Transverse colon (tissue), 4 donors: ENCODE results near the gene LMNA. TPM values are rescaled to one million over a fixed set of nuclear protein-coding genes. Genes with fewer than 3 reads are reported as not detected.
"Not testable (repeated sequence)": the region's sequence is repeated elsewhere in the genome, so short reads cannot be mapped to it uniquely, and the experiment has no call there.

Experiments used
- DNase-seq: peaks from one replicate; pipeline ENCODE4 v3.0.0-alpha.2; 2019
- H3K27ac ChIP-seq, 4 donors: fragments of 200-600 bp; sonication (generic); 2 replicates each; pipeline ENCODE4 v1.5.1; 2016 to 2018; ENCODE audit warnings: inconsistent platforms in 4 of 4
- H3K27me3 ChIP-seq: fragments of 200-600 bp; sonication (generic); 2 replicates; pipeline ENCODE4 v1.5.1; 2017; ENCODE audit warnings: inconsistent platforms
- H3K36me3 ChIP-seq, 4 donors: fragments of 200-600 bp; sonication (generic); 2 replicates each; pipeline ENCODE4 v1.5.1; 2017 to 2019; ENCODE audit warnings: inconsistent platforms in 4 of 4
- H3K4me1 ChIP-seq, 4 donors: fragments of 200-600 bp; sonication (generic); 2 replicates each; pipeline ENCODE4 v1.5.1; 2017 to 2020; ENCODE audit warnings: inconsistent platforms in 4 of 4
- H3K4me3 ChIP-seq, 4 donors: fragments of 200-600 bp; sonication (generic); 1 replicate in 1 of 4; 2 replicates in 3 of 4; pipeline versions ENCODE4 v1.5.1 to v1.6.1; 2017 to 2019; ENCODE audit warnings: inconsistent platforms in 4 of 4
- H3K9me3 ChIP-seq, 2 donors: fragments of 200-600 bp; sonication (generic); 2 replicates each; pipeline ENCODE4 v1.5.1; 2017 to 2019; ENCODE audit warnings: inconsistent platforms in 2 of 2
- WGBS, 2 donors: methylation state at CpG; one replicate each; pipeline ENCODE4 v1.1.5; 2018; ENCODE audit warnings: low coverage in 1 of 2; 5-methylcytosine and 5-hydroxymethylcytosine counted together
- in situ Hi-C, 4 donors: fragments of 200-750 bp; cut with MboI; loops; one replicate each; pipeline versions ENCODE4 v1.15.0 to v1.15.1; 2017; ENCODE audit warnings: low sequenced_read_pairs in 3 of 4, low pct_ligation_motif_present in 1 of 4, low pct_unique_long_range_greater_than_20kb in 1 of 4
- intact Hi-C: fragments of 100-400 bp; cut with DNase I; formaldehyde crosslinking; loops from one replicate; pipeline ENCODE4 v1.15.1; 2023; ENCODE audit warnings: low total_unique reads
- total RNA-seq, 4 donors: library from RNA; depleted of rRNA; stranded (reverse); fragments of >200 nt; gene quantifications; one replicate each; pipeline ENCODE4 v1.1.0, GENCODE V29; 2016

Gene LMNA
- total RNA-seq, 4 donors from 2014 or later = 300 to 999 (median 324) TPM

DNA sequence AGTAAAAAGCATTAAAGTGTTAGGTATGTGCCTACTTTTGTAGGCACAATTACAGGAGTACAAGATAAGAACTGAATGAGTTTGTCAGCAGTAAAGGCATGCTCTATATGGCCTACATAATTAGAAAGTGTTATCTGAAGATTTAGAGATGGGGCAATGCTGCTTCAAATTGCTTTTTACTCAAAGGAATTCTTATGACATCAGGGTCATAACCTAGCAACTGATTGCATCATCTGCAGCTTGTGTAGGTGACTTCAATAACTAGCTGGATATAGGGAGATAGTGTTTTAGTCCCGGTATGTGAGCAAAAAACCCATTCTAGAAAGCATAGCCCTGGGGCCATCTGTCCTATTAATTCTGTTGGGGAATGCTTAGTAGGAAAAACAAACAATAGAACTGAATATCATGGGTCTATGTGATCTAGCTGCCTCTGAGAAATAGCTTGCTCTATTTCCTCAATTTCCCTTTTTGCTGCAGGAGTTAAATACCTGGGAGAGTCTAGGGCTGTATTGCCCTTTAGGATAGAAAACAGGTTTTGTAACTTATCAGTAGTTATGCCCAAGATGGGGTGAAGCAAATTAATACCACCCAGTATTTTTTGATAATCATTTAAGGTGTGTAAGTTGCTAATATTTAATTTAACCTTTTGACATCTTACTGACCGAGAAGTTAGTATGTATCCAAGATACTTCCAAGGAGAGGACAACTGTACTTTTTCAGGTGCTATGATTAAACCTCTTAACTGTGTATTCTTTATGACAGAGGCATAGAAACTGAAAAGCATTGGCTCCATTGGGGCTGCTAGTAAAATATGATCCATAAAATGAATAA, 72.1 kb downstream of the LMNA start:
- WGBS, 2 donors = 91 to 94% methylated on average over 2 of the region's 2 CpGs
- in situ Hi-C loops, H3K27ac ChIP-seq, H3K36me3 ChIP-seq, H3K9me3 ChIP-seq, DNase-seq, H3K4me1 ChIP-seq, H3K4me3 ChIP-seq, H3K27me3 ChIP-seq: not testable (repeated sequence)
- intact Hi-C loops = loop anchor here (10.0 kb wide), 1 partner anchor 1992 kb away; the partner anchor contains the start of gene TPM3

Other genes with a start within 250 kb of the LMNA start
- 10 to 100 TPM in 3 of 4 donors, 1 to 10 TPM in 1; 6.4 to 23.7 (median 17.0) TPM for gene RIT1, start 203.4 kb upstream of the LMNA start, total RNA-seq
- 100 to 1,000 TPM in 2 of 4 donors, 10 to 100 TPM in 2; 76.2 to 158 (median 98.7) TPM for gene KHDC4, start 180.3 kb upstream of the LMNA start, total RNA-seq
- 10 to 100 TPM in 1 of 4 donors, 1 to 10 TPM in 2, under 1 TPM in 1; 0.80 to 11.6 (median 2.5) TPM for gene RXFP4, start 173.1 kb upstream of the LMNA start, total RNA-seq
- 100 to 1,000 TPM; 107 to 244 (median 169) TPM for gene ARHGEF2, start 136.2 kb upstream of the LMNA start, total RNA-seq
- gene SSR2, start 93.8 kb upstream of the LMNA start, total RNA-seq = 100 to 1,000 TPM in 2 of 4 donors, 10 to 100 TPM in 2; 51.2 to 275 (median 168) TPM
- 10 to 100 TPM in 3 of 4 donors, 1 to 10 TPM in 1; 7.9 to 21.3 (median 16.1) TPM for gene UBQLN4, start 60.9 kb upstream of the LMNA start, total RNA-seq
- 10 to 100 TPM; 20.9 to 70.9 (median 47.5) TPM for gene LAMTOR2, start 59.9 kb upstream of the LMNA start, total RNA-seq
- 100 to 1,000 TPM; 140 to 213 (median 174) TPM for gene RAB25, start 53.6 kb upstream of the LMNA start, total RNA-seq
- under 1 TPM in 3 of 4 donors, not detected in 1; 0.14 to 0.60 (median 0.48) TPM for gene MEX3A, start 32.2 kb upstream of the LMNA start, total RNA-seq
- 1 to 10 TPM in 3 of 4 donors, not detected in 1; 2.6 to 6.0 (median 4.8) TPM for gene SEMA4A, start 38.9 kb downstream of the LMNA start, total RNA-seq
- 10 to 100 TPM in 3 of 4 donors, 1 to 10 TPM in 1; 9.6 to 19.9 (median 18.9) TPM for gene SLC25A44, start 79.4 kb downstream of the LMNA start, total RNA-seq
- gene PMF1, start 98.3 kb downstream of the LMNA start, total RNA-seq = 10 to 100 TPM; 29.9 to 67.3 (median 52.3) TPM
- gene BGLAP, start 127.5 kb downstream of the LMNA start, total RNA-seq = 1 to 10 TPM in 2 of 4 donors, not detected in 2; 1.6 to 2.1 TPM
- gene PAQR6, start 133.3 kb downstream of the LMNA start, total RNA-seq = 1 to 10 TPM in 2 of 4 donors, not detected in 2; 1.7 to 3.1 TPM
- 100 to 1,000 TPM in 2 of 4 donors, 10 to 100 TPM in 2; 72.1 to 134 (median 102) TPM for gene SMG5, start 168.1 kb downstream of the LMNA start, total RNA-seq
- 10 to 100 TPM in 1 of 4 donors, 1 to 10 TPM in 3; 2.0 to 13.1 (median 3.9) TPM for gene TMEM79, start 169.6 kb downstream of the LMNA start, total RNA-seq
- 10 to 100 TPM in 3 of 4 donors, 1 to 10 TPM in 1; 4.0 to 65.9 (median 38.2) TPM for gene GLMP, start 181.0 kb downstream of the LMNA start, total RNA-seq
- gene VHLL, start 184.6 kb downstream of the LMNA start, total RNA-seq = not detected
- gene CCT3, start 223.6 kb downstream of the LMNA start, total RNA-seq = 100 to 1,000 TPM in 2 of 4 donors, 10 to 100 TPM in 2; 55.1 to 145 (median 90.7) TPM
- gene TSACC, start 223.8 kb downstream of the LMNA start, total RNA-seq = not detected